HCEC 1CT (cell line): ENCODE results near the gene TRAPPC11.
A peak's percentile ranks its signal among the peaks of the same experiment; 100 is the strongest.

Source experiments
- DNase-seq: peaks from one replicate; pipeline ENCODE4 v3.0.0-alpha.2; 2017

The TRAPPC11 gene

DNA sequence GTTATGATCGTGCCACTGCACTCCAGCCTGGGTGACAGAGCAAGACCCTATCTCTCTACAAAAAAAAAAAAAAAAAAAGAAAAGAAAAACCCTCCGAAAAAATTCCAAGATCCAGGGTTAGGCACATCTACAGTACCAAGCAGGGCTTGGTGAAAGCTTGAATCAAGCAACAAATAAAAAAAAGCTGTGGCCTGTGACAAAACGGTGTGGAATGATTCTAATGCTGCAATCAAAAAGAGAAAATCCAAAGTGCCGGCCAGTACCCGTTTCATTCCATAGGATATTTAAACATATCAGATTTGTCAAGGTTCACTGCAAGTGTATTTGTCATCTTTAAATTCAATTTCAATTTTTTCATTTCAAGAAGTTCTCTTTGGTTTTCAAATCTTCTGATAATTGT lies 20.7 kb upstream of the TRAPPC11 start:
- DNase-seq = peak; percentile 15

- DNase-seq = no peak
These were observed 19.8 kb upstream of the TRAPPC11 start for GRCh38 chr4:183639291-183639690.

GRCh38 chr4:183645326-183645725 lies 13.8 kb upstream of the TRAPPC11 start:
- DNase-seq = no peak

GRCh38 chr4:183657564-183657963 lies 1.5 kb upstream of the TRAPPC11 start:
- DNase-seq = no peak

GRCh38 chr4:183658362-183659028 lies 598 bp upstream of the TRAPPC11 start:
- DNase-seq = peak; percentile 0

GRCh38 chr4:183659872-183660242 lies 764 bp downstream of the TRAPPC11 start:
- no peak for DNase-seq

- DNase-seq = no peak
These were observed 7.0 kb downstream of the TRAPPC11 start for GRCh38 chr4:183666088-183666487.

DNA sequence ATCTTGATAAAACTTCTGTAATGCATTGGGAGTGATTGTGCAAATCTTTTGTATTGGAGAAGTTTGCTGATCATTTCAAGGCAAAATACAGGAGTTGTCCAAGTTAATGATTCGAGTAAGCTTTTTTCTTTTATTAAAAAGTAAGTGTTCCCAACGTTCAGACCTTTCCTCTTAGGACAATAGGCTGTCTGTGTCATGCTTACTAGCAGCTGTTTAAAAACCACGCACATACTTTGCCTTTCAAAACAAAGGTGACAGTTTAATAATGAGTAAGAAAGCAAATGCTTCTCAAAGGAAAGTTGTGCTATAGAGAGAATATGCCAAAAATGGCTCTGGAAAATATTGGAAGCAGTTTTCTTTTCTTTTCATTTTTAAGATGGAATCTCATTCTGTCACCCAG lies 11.2 kb downstream of the TRAPPC11 start:
- no peak for DNase-seq

GRCh38 chr4:183670960-183671555 lies 12.0 kb downstream of the TRAPPC11 start:
- no peak for DNase-seq

DNA sequence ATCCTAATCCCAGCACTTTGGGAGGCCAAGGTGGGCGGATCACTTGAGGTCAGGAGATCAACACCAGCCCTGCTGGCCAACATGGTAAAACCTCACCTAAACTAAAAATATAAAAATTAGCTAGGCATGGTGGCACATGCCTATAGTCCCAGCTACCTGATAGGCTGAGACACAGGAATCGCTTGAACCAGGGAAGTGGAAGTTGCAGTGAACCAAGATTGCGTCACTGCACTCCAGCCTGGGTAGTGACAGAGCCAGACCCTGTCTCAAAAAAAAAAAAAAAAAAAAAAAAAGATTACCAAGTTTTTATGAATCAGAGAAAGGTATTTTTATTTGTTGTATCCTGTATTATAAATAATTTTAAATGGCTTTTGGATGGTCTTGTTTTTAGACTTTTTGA lies 15.1 kb downstream of the TRAPPC11 start:
- DNase-seq = no peak

- DNase-seq = no peak
These were observed 16.5 kb downstream of the TRAPPC11 start for GRCh38 chr4:183675625-183676024.

DNA sequence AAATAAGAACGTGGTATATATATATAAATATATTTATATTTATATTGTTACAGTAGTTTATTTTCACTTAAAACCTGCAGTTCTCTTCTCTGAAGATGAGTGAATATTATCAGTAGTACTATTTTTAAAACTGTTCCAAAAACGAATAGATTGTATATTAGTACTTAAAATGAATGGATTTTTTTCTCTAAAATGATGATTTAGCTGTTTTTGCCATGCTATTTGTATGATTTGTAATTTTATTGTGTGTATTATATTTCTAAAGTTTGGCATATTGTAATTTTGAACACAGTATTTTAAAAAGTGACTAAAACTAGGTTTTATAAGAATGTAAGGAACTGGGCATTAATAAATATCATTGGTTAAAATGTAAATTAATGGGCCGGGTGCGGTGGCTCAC lies 22.0 kb downstream of the TRAPPC11 start:
- DNase-seq = no peak

GRCh38 chr4:183686461-183686860 lies 27.4 kb downstream of the TRAPPC11 start:
- no peak for DNase-seq

DNA sequence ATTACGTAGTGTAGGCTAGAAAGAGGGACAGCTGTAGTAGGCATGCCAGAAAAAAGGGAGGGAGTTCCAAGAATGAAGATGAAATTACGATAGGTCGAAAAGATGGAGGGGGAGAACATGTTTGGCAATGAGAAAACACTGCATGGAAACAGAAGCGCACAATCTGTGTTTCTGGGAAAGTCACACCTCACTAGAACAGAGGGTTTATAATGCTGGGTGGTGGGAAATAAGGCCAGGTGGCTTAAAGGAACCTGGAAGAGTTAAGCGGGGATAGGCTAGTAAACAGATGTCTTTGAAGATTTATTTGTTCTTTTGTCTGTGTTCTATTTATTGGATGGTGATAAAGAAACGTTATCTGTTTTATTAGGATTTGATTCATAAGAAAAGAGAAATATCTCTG lies 29.1 kb downstream of the TRAPPC11 start:
- DNase-seq = no peak

- DNase-seq = no peak
These were observed 31.9 kb downstream of the TRAPPC11 start for GRCh38 chr4:183691006-183691405.

GRCh38 chr4:183691897-183692296 lies 32.8 kb downstream of the TRAPPC11 start:
- DNase-seq = no peak

- no peak for DNase-seq
These were observed 39.8 kb downstream of the TRAPPC11 start for GRCh38 chr4:183698909-183699308.

GRCh38 chr4:183700407-183700806 lies 41.3 kb downstream of the TRAPPC11 start:
- DNase-seq = no peak

GRCh38 chr4:183702492-183702891 lies 43.4 kb downstream of the TRAPPC11 start:
- DNase-seq = no peak

- no peak for DNase-seq
These were observed 55.5 kb downstream of the TRAPPC11 start for GRCh38 chr4:183714626-183715025.

GRCh38 chr4:183716302-183716701 lies 57.2 kb downstream of the TRAPPC11 start:
- DNase-seq = no peak

DNA sequence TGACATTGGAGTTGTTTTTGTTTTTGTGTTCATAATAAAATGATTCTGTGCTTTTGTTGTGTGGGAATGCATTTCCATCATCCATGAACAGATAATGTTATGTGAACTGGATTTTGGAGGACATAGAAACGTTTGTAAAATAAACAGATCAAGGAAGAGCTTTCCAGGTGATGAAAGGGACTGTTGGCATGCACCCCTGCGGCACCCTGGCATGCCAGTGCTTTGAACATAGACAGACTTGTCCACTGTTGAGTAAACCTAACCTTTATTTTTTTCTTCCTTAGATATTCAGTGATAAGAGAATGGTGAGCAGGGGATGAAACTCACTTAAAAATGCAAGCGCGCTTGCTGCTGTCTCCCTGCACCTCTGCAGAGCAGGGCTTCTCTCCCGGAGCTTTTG lies 59.8 kb downstream of the TRAPPC11 start:
- DNase-seq = no peak

DNA sequence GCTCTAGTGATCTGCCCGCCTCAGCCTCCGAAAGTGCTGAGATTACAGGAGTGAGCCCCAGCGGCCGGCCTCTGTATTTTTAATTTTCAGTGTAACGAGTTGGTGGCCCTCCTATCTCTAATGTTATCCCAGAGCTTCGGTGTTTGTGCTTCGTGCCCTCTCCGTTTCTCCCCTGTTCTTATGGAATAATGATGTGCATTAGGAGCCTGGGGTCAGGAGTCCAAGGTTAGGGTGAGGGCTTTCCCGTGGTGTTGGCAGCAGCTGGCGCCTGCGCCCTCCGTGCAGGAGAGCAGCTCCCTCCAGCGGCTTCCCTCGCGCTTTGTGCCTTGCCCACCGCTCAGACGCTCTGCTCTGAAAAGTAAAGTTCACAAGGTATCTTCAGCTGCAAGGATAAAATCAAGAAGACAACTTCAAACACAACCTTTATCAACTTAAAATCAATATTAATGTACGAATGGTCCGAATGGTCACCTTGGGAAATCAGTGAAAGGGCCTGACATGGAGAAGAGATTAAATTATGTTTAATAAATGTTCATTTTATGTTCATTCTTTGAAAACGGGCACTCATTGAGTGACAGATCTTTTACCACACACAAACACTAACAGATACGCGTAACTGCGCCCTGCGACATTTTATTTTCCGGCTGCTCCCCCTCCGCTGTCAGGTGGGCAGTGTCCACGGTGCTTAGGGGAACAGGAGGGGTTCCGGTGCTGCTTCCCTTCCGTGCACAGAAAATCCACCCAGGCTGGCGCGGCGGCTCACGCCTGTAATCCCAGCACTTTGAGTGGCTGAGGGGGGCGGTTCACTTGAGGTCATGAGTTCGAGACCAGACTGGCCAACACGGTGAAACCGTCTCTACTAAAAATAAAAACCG lies 62.4 kb downstream of the TRAPPC11 start:
- DNase-seq = no peak
